Left hindlimb (tissue), 1 donor: ENCODE results near the gene UGT1A10.

ENCODE experiments used
- DNase-seq: peaks from one replicate; pipeline ENCODE4 v3.0.0-alpha.2; 2018

The UGT1A10 gene

GRCh38 chr2:233656443-233656842 is 20.2 kb downstream of the UGT1A10 start:
- DNase-seq, result no peak

- DNase-seq, result no peak
Measured at GRCh38 chr2:233658610-233659009, 22.4 kb downstream of the UGT1A10 start.

- no peak for DNase-seq
Measured at GRCh38 chr2:233663911-233664310, 27.7 kb downstream of the UGT1A10 start.

GRCh38 chr2:233668605-233669260 is 32.5 kb downstream of the UGT1A10 start:
- DNase-seq, result no peak

GRCh38 chr2:233671290-233672161 is 35.3 kb downstream of the UGT1A10 start, which contains the start of gene UGT1A9:
Gene UGT1A9 (plus strand): TSS chr2:233671898. CDS start chr2:233671935, 37 bp downstream.
- no peak for DNase-seq

GRCh38 chr2:233672886-233673285 is 36.6 kb downstream of the UGT1A10 start:
- no peak for DNase-seq

GRCh38 chr2:233673896-233674295 is 37.6 kb downstream of the UGT1A10 start:
- no peak for DNase-seq

GRCh38 chr2:233674314-233674713 is 38.1 kb downstream of the UGT1A10 start:
- no peak for DNase-seq

GRCh38 chr2:233674995-233675394 is 38.7 kb downstream of the UGT1A10 start:
- DNase-seq, result no peak

- DNase-seq, result no peak
Measured at GRCh38 chr2:233676046-233676445, 39.8 kb downstream of the UGT1A10 start.

- no peak for DNase-seq
Measured at GRCh38 chr2:233679196-233679595, 42.9 kb downstream of the UGT1A10 start.

- no peak for DNase-seq
Measured at GRCh38 chr2:233680361-233681045, 44.3 kb downstream of the UGT1A10 start.

- no peak for DNase-seq
Measured at GRCh38 chr2:233681521-233682099, 45.4 kb downstream of the UGT1A10 start, which contains the start of gene UGT1A7. Gene UGT1A7 (plus strand): TSS chr2:233681901. CDS start chr2:233681938, 37 bp downstream.

- DNase-seq, result no peak
Measured at GRCh38 chr2:233684640-233685039, 48.4 kb downstream of the UGT1A10 start.

GRCh38 chr2:233686928-233687327 is 50.7 kb downstream of the UGT1A10 start:
- DNase-seq, result no peak

- DNase-seq, result no peak
Measured at GRCh38 chr2:233688341-233688740, 52.1 kb downstream of the UGT1A10 start.

- DNase-seq, result no peak
Measured at GRCh38 chr2:233689031-233689430, 52.8 kb downstream of the UGT1A10 start.

- no peak for DNase-seq
Measured at GRCh38 chr2:233689501-233689900, 53.3 kb downstream of the UGT1A10 start.

- no peak for DNase-seq
Measured at GRCh38 chr2:233690444-233690843, 54.2 kb downstream of the UGT1A10 start.

GRCh38 chr2:233691443-233692433 is 55.5 kb downstream of the UGT1A10 start:
- no peak for DNase-seq

GRCh38 chr2:233692648-233693047 is 56.4 kb downstream of the UGT1A10 start, which contains the start of gene UGT1A6:
Gene UGT1A6 (plus strand): TSS chr2:233692890. CDS start chr2:233693005, 115 bp downstream.
- no peak for DNase-seq

GRCh38 chr2:233693963-233694362 is 57.7 kb downstream of the UGT1A10 start:
- no peak for DNase-seq
